ENCODE measurements around the gene ZFHX3.

ZFHX3 gene

DNA sequence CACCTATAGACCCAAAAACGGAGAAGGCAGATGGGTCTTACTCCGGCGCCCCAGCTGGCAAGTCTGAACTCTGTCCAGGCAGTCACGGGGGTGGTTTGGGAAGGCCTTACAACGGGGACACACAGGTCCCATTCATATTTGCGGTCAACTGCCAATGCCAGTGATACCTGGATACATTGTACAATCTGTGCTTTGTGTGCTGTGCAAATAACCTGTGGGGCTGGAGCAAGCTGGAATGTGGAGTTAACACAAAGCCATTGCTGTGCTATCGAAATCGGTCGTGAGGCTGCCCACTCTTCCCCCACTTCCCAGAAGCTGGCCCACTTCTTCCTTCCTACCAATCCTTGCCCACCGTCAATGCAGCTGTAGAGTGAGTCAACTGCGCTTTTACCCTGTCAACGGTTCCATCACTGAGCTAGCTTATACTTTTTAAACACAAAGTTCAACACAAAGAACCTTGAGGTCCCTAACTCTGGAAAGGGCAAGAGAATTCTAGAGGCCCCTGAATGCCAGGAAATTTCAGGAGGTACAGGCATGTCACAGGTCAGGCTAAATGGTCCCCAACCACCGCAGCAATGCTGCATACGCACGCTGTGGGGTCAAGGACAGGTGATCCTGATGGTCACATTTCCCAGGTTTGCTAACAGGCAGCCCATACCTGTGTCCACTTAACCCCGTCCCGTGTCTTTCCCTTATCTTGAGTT lies 122.8 kb downstream of the ZFHX3 start:
- no peak for DNase-seq

DNA sequence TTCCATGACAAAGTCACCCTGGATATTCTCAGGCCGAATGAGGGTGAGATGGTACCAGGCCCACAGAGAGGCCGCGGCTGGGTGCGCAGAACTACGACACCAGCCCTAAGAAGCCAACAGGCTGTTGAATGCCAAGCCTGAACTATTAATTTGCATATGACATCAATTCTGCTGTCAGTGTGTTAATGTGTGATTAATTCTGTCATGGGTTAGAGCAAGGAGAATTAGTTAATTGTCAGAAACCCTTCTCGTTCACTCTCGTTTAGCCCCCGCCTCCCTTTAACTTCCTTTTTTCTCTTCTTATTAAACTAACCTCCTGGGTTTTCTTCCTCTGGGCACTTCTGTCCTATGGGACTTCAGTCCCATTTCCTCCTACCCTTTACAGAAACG lies 123.4 kb downstream of the ZFHX3 start:
- DNase-seq = no peak

DNA sequence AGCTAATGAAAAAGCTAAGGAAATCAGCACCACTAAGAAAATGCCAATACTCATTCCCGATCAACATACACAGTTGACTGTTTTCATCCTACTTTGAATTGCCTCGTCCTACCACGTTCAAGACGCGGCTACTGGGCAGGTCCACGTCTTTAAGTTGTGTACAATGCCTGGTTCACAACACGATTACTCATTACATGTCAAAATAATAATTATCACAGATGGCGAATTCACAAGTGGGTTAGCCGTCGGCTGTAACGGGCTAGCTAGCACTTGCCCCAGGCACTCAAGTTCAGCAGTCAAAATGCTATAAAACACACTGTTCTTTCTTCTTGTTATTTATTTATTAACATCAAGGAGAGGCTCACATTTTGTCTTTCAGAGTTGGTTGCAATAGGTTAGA lies 124.2 kb downstream of the ZFHX3 start:
- DNase-seq = no peak

DNA sequence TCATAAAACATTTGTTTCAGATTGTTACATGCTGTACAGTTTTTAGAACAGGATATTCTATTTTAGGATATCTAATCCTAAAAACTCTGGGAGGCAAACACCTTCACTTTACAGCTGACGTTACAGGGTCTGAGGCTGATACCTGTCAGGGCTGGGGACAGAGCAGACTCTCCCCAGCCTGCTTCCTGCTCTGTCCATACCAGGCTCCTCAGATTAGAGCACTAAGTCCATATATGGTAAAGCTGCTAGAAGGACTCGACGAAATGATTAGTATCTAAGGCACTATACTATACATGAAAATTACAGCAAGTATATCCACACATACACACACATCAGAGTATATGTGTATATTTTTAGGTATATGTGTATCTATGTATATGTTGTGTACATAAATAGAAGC lies 125.2 kb downstream of the ZFHX3 start:
- no peak for DNase-seq

DNA sequence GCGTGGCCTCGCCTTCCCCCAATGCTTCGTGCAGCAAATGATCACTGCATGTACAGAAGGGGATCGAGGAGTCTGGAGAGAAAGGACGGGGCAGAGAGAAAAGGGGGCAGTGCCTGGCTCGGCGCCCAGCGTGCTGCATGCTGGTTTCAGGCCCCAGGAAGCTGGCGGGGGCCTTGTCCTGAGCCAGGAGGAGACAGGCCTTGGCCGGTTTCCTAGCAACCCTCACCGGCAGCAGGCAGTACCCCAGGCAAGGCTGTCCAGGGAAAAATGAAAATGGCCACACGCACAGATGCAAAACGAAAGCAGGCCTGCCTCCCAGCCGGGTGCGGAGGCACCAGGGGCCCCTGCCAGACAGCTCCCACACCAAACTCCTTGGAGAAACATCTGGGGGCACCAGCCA lies 126.3 kb downstream of the ZFHX3 start:
- no peak for DNase-seq

DNA sequence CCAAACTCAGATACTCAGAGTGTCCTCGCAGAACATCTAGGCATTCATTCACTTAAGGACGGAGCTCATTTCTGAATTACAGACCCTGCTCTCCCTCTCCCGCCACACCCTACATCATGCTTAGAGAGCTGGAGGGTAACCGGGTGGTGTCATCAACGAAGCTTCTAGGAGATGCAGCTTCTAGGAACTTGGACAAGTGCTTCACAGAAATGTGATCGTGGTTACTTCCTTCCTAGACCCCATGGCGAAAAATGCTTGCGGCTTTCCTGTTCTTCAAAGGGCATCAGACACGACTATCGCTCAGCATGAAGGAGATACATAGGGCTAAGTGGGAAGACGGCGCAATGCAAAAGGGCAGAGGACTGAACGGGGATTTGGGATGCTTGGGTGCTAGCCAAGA lies 126.8 kb downstream of the ZFHX3 start:
- DNase-seq = peak; percentile 1

DNA sequence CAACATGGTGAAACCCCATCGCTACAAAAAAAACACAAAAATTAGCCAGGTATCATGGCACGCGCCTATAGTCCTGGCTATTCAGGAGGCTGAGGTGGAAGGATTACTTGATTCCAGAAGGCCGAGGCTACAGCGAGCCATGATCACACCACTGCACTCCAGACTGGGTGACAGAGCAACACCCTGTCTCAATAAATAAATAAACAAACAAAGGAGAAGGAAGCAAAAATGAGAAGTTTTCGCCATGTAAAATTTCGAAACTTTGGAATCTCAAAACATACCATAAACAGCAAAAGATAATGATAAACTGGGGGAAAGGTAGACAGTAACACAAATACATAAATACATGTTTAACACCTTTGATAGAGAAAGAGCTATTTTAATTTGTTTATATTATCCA lies 130.9 kb downstream of the ZFHX3 start:
- no peak for DNase-seq

DNA sequence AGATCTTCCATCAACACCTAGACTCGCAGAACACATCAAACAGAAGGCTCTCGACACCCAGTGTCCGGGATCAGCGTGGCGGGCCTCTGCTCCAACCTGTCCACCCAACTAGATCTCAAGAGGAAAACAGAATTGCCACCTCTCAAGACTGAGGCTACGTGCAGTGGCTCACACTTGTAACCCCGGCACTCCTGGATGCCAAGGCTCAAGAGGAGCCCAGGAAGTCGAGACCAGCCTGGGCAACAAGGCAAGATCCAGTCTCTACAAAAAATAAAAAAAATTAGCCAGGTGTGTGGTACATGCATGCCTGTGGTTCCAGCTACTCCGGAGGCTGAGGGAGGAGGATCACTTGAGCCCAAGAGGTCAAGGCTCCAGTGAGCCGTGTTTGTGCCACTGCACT lies 132.6 kb downstream of the ZFHX3 start:
- DNase-seq = no peak

DNA sequence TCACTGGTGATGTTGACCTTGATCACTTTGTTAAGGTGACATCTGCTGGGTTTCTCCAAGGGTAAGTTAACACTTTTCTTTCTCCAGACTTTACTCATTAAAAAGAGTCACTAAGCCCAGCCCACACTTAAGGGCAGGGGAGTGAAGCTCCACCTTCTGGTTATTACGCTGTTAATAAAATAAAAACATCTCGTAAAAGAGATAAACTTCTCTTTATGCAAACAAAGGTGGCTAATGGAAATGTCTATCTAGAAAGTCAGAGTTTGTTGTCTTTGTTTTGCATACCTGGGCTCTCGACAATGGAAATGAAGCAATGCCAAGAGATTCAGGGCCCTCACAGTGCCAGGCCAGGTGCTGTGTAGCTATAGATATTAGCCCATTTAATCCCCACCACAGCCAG lies 134.4 kb downstream of the ZFHX3 start:
- no peak for DNase-seq

DNA sequence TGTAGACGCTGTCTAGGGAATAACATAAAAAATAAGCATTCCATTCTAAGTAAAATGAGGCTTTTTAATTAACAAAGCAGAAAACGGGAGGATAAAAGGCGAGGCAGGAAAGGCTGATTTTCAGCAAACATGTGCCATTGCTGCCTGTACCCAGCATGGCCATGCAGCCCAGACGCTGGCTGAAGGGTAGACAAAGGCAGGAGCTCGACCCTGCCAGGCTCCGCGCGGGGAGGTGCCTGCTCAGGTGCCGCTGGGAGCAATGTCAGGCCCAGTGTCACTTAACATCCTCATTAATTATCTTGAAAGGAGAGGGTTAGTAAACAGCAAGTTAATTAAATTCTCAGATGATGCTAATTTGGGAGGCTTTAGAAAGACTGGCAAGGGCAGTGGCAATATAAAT lies 136.0 kb downstream of the ZFHX3 start:
- DNase-seq = no peak

DNA sequence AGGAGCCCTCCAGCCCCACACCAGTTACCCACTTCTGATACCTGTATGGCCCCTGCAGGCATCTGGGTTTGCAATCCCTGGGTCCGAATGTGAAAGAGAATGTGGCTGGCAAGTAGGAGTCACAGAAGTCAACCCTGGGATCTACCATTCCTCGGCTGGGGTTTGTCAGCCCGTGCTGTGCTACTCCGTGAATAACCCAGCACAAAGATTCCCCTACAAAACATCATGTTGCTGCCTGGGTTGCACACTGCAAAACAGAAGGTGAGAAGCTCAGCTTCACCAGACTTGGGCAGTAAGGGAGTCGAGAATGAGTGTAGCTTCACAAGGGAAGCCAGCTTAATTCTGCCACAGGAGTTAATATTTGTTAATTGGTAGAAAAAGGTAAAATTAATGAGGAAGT lies 137.1 kb downstream of the ZFHX3 start:
- DNase-seq = no peak

DNA sequence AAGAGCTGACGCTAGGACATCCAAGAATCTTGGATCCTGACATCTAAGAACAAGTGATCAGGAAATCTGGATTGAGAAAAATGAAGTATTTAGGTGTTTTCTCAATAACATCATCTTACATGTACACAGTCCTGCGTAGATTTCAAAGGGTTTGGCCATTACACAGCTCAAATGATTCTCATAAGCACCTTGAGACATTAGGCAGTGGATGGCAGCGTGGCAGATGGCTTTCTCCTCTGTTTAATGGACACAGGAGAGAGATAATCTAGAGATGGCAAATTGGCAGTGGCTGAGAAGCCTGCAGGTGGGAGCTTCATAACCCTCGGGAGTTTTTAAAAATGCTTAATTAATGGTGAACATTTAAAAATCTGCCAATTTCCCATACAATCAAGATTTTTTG lies 137.5 kb downstream of the ZFHX3 start:
- no peak for DNase-seq

DNA sequence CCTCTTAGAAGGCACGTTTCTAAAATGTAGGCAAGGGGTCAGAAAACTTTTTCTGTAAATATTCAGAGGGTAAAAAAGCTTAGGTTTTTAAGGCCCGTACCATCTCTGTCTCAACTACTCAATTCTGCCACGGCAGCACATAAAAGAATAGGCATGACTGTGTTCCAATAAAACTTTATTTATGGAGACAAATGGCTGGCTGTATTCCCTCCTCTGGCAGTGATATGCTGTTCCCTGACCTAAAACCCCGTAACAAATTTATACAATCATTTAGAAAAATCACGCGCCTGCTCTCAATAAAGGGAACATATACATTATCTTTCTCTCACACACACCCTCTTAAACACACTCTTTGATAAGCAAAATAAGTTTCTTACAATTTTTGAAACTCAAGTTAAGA lies 138.7 kb downstream of the ZFHX3 start:
- DNase-seq = no peak

DNA sequence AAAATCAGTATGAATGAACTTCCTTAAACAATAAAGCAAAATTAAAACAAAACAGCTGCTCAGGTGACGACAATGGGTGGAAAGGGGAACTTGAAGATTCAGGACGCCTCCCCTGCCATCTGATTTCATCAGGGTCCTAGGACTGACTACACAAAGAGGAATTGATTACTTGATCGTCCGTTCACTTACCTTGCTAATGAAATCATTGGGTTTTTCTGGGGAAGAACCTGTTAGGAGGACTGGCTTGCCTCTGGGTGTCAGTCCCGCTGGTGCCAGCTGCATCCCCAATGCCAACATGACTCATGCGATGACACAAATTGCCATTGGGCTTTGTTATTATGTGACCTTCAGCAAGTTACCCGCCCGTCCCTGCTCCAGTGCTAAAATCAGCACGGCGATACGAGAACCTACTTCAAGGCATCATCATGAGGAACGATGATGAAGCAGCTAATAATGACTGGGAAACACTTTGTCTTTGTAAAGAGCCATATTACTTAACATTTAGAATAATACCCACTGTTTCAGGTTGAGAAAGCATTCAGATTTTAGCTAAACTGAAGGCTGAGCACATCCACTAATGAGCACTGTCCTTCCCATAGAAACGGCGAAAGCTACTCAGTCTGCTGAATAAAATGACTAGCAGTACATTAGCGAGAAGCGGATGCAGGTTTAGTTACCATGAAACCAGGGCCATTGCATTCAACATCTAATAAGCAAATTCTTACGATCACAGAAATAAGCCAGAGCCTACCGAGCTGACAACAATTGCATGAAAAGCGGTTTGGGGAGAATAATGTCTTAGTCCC lies 139.4 kb downstream of the ZFHX3 start:
- DNase-seq = no peak

DNA sequence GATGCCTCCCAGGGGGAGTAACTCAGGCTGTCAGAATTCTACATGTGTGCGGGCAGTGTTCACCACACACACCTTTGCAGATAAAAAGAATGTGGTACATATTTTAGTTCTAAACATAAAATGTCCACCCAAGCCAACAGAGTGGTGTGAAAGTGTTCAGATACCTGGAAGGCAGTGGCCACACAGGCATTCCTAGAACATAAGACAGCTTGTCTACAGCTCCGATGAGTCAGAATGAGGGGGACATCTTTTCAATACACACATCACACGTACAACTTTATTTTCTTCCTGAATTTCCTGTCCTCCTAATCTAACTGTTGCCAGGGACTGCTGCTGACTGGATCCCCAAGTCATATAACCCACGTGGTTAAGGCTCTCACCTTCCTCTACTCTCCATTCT lies 142.3 kb downstream of the ZFHX3 start:
- DNase-seq = no peak

DNA sequence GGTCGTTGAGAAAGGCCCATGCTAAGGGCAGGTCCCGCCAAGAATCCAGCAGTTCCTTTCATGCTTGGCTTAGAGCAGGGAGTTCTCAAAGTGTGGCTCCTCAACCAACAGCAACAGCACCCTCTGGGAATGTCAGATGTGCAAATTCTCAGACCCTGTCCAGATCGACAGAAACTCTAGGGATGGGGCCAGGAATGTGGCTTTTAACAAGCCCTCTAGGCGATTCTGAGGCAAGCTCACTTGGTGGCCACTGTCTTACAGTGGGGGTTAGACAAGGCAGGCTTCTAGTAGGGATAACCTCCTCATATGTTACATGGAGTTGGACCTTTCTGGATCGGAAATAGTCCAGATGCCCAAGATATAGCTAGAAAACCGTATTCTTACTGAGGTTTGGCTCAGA lies 144.8 kb downstream of the ZFHX3 start:
- DNase-seq = no peak

DNA sequence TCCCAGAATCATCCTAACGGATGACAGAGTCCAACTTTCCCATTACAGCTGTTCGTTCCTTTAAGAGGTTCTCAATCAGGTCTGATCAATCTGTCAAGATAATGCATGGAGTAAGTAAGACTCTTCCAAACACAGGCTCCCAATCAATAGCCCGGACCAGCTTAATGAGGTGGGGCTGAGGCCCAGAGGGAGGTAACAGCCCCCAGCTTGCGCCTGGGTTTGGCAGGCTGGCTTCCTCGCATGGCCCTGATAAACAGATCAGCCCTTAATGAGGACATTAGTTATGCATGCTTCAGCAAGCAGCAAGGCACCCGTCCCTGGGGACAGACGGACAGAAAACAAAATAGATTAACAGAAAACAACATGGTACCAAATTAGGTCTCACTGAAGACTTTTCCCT lies 145.7 kb downstream of the ZFHX3 start:
- no peak for DNase-seq

DNA sequence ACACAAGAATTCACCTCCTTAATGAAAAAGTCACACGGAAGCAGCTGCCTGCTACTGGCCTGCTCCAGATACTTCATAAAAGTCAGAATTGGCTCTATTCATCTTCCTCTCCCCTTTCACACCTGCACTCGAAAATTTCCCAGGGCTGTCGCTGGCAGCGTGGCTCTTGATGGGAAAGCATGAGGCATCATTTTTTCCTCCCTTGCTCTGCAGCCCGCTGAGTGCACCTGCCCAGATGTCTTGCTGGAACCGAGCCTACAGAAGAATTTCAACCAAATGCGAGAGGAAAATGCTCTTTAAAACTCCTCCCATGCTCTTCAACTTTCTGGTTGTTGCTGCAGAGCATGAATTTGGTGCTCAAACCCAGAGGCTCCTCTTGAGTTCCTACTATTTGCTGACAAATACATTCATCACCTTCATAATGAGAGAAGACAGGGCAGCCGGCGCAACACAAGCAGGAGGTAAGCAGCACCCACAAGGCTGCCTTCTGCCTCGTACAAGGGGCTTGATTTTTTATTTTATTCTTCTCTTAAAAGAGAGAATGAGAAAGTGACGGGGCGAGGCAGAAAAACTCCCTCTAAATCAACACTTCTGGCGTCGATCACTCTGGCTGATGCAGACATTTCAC lies 146.8 kb downstream of the ZFHX3 start:
- DNase-seq = no peak

DNA sequence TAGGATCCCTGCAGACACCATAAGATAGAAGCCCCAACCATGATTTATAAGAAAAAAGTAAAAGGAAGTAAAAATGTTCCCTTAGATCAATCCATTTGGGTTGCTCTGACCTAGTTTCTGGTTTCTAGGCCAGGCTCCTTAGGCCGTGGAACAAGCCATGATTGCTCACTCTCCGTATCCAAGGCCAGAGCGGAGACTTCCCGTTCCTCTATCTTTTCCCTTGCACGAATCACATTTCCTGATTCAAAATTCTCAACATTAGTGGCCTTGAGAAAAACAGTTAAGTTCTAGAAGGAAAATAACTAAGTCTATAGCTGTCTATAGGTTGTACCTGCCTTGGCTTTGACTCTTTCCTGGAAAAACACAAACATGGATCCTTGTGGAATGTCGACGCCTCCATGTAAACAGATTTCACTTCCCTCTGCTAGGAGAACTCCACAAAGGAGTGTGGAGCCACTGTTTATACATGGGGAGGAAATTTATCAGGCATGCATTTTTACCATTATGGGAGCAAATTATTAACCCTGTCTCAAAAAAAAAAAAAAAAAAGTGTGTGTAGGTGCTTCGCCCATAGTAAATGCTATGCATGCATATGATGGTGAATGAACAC lies 149.6 kb downstream of the ZFHX3 start:
- no peak for DNase-seq

DNA sequence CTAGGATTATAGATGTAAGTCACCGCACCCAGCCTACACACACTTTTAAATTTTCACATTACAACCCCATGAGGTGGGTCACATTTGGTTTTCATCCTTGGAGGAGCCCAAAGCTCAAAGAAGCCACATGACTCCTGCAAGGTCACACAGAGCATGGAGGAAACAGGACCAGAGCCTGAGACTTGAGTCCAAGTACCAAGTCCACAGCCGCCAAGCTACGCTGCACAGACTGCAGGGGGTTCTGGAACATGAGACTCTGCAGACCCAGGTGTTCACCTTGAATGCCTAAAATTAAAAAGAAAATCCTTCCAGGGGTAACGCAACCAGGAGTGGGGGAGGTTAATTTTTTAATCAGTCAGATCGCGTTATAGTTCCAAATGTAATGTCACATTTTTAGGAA lies 150.2 kb downstream of the ZFHX3 start:
- no peak for DNase-seq

DNA sequence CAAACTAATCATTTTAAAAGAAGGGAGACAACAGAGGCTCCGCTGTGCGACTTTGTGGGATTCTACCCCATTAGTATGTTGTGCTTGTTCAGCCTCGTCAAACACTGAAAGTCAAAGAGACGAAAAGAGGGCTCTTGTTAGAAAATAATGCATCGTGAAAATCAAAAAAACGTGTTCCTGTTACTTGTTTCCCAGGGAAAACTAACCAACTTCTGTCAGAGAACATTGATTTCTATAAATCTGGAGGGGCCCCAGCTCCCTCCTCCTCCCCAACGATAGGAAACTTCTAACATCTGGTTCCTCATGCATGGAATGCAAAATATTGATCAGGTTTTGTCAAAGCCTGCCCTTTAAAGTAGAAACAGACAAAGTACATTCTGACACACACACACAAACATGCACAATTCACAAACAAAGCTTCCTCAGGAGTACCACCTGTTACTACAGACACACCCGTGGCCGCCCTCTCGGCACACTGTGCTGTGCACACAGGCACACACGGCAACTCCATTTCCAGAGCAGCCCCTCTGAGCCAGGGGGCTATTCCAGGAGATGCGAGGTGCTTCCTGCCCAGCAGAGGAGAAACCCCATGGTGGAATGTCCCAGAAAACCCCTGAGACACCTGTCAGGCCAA lies 151.3 kb downstream of the ZFHX3 start:
- DNase-seq = no peak

DNA sequence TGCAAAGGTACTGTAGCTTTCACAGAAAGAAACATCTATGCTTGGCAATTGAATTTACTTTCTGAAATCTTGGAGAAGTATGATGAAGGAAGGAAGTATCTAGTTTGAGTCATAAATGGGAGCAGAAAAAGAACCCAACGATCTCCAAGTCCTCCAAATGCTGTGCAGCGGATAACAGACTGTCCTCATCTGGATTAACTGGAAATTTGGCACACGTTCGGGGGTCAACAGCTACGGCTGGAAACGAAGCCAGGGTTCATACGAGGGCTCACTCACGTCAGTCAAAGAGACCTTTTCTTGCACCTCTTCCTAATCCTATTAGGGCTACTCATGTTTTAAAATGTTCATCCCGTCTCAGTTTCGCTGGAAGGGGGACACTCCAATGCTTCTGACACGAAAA lies 152.0 kb downstream of the ZFHX3 start:
- no peak for DNase-seq

All from activated effector memory CD4-positive, alpha-beta T cell treated with Interleukin-2 at 50 U/mL for 16 hours (primary cell).